ENCODE results near the gene CAPN2.
A peak's percentile ranks its signal among the peaks of the same experiment; 100 is the strongest.
"Not testable (repeated sequence)": the region's sequence is repeated elsewhere in the genome, so short reads cannot be mapped to it uniquely, and the experiment has no call there.

Gene CAPN2

DNA sequence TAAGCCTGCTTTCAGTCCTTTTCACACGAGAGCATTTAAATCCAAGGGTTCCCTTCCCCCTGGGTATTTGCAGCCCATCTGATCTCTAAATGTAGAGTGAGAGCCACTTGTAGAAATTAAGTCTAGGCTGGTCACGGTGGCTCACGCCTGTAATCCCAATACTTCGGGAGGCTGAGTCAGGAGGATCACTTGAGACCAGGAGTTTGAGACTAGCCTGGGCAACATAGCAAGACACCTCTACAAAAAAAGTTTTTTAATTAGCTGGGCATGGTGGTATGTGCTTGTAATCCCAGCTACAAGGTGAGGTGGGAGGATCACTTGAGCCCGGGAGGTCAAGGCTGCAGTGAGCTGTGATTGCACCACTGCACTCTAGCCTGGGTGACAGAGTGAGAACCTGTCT, 24.3 kb downstream of the CAPN2 start:
- H3K36me3 ChIP-seq (ENCODE audit: control insufficient read depth in 2 of 2, insufficient read depth in 1 of 2, low read length in 2 of 2); H3K9me3 ChIP-seq (ENCODE audit: control insufficient read depth, insufficient read depth, low read depth, low read length); H3K27ac ChIP-seq (ENCODE audit: extremely low read depth, low read depth, low read length); POLR2A ChIA-PET; H3K4me3 ChIP-seq (ENCODE audit: low read depth, low read length): not testable (repeated sequence)
- CTCF ChIA-PET, result interaction anchor here (0.7 to 5.9 kb wide), 2 partner anchors 14 to 23 kb away, joined by 3 to 37 read pairs; no protein-coding TSS in a partner anchor
- peaks cover 40% of the 10 kb centered on the region for H3K4me1 ChIP-seq (ENCODE audit: control insufficient read depth, insufficient read depth, low read length)
- TF ChIP-seq ZNF121 (tag by site-specific recombination; IDR thresholded peaks at IDR 0.05), result peak; percentile 97

DNA sequence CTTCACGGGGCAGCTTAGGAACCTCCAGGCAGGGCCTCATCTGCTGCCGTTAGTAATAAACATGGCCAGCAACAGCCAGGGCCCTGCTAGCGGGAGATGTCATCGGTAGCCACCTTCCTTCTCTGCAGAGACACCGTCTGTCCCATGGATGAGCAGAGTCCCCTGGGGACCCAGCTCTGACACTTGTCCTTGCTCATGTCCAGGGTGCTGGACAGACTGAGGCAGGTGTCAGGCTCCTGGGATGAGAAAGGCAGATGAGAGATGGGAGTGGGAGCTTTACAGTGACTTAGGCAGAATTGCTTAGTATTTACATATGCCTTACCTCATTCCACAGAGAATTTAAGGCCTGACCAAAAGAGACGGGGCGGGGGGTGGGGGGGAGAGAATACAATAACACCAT, 25.0 kb downstream of the CAPN2 start:
- Histone ChIP-seq H3K4me3 (ENCODE audit: low read depth, low read length) (no peak overlapping the region), H3K27ac (ENCODE audit: extremely low read depth, low read depth, low read length) (no peak overlapping the region), H3K9me3 (ENCODE audit: control insufficient read depth, insufficient read depth, low read depth, low read length) (no peaks in the 10 kb centered on the region), H3K36me3 (ENCODE audit: control insufficient read depth in 2 of 2, insufficient read depth in 1 of 2, low read length in 2 of 2) (peaks cover 0 to 6% of the 10 kb centered on the region in 2 experiments; a peak in 2 of 3 replicates), H3K4me1 (ENCODE audit: control insufficient read depth, insufficient read depth, low read length) (peaks cover 38% of the 10 kb centered on the region)
- no peak for TF ChIP-seq ZNF112 (tag by site-specific recombination; IDR thresholded peaks at IDR 0.05)
- no peak for TF ChIP-seq ZNF830 (tag by site-specific recombination; IDR thresholded peaks at IDR 0.05; ENCODE audit: low read depth)
- TF ChIP-seq ZNF48 (tag by site-specific recombination; IDR thresholded peaks at IDR 0.05), result no peak
- no peak for TF ChIP-seq ZNF621 (tag by site-specific recombination; IDR thresholded peaks at IDR 0.05)
- no peak for TF ChIP-seq ZNF350 (tag by site-specific recombination; IDR thresholded peaks at IDR 0.05)
- TF ChIP-seq, protein P1, sequence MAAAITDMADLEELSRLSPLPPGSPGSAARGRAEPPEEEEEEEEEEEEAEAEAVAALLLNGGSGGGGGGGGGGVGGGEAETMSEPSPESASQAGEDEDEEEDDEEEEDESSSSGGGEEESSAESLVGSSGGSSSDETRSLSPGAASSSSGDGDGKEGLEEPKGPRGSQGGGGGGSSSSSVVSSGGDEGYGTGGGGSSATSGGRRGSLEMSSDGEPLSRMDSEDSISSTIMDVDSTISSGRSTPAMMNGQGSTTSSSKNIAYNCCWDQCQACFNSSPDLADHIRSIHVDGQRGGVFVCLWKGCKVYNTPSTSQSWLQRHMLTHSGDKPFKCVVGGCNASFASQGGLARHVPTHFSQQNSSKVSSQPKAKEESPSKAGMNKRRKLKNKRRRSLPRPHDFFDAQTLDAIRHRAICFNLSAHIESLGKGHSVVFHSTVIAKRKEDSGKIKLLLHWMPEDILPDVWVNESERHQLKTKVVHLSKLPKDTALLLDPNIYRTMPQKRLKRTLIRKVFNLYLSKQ (tag by site-specific recombination; IDR thresholded peaks at IDR 0.05; ENCODE audit: borderline replicate concordance), result no peak
- no peak for TF ChIP-seq ZBTB48 (tag by site-specific recombination; IDR thresholded peaks at IDR 0.05)
- TF ChIP-seq TRIM28 (IDR thresholded peaks at IDR 0.05; ENCODE audit: borderline replicate concordance, low read length), result no peak
- TF ChIP-seq KLF7 (tag by site-specific recombination; IDR thresholded peaks at IDR 0.05; ENCODE audit: borderline replicate concordance), result no peak
- peak; percentile 34; the same call in 1 of the 2 replicates for TF ChIP-seq ZNF341 (tag by site-specific recombination; IDR thresholded peaks at IDR 0.05; ENCODE audit: low read depth)
- TF ChIP-seq SETDB1 (IDR thresholded peaks at IDR 0.05; ENCODE audit: insufficient read length, low read length), result no peak
- TF ChIP-seq ZNF157 (tag by site-specific recombination; IDR thresholded peaks at IDR 0.05), result no peak
- no peak for TF ChIP-seq ZNF2 (tag by site-specific recombination; IDR thresholded peaks at IDR 0.05)
- TF ChIP-seq, protein P2, sequence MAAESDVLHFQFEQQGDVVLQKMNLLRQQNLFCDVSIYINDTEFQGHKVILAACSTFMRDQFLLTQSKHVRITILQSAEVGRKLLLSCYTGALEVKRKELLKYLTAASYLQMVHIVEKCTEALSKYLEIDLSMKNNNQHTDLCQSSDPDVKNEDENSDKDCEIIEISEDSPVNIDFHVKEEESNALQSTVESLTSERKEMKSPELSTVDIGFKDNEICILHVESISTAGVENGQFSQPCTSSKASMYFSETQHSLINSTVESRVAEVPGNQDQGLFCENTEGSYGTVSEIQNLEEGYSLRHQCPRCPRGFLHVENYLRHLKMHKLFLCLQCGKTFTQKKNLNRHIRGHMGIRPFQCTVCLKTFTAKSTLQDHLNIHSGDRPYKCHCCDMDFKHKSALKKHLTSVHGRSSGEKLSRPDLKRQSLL (tag by site-specific recombination; IDR thresholded peaks at IDR 0.05), result no peak
- TF ChIP-seq ZNF600 (tag by site-specific recombination; IDR thresholded peaks at IDR 0.05), result 0 out of 2 replicates have a peak, but pooled peaks have one; percentile 13
- no peak for TF ChIP-seq ZSCAN16 (tag by site-specific recombination; IDR thresholded peaks at IDR 0.05)
- no peak for TF ChIP-seq ZNF302 (tag by site-specific recombination; IDR thresholded peaks at IDR 0.05; ENCODE audit: low read depth)
- TF ChIP-seq ZNF501 (tag by site-specific recombination; IDR thresholded peaks at IDR 0.05), result no peak
- CTCF ChIA-PET, result interaction anchor here (0.6 to 5.9 kb wide), 5 partner anchors 9 to 118 kb away, joined by 3 to 37 read pairs (median 3); no protein-coding TSS in a partner anchor
- POLR2A ChIA-PET, result interaction anchor here (1.2 kb wide), 1 partner anchor 22 kb away, joined by 3 read pairs; no protein-coding TSS in a partner anchor

Measured in HEK293 (cell line).